GM23338 (cell line): ENCODE measurements around the gene FAM47C.
"Not testable (repeated sequence)": the region's sequence is repeated elsewhere in the genome, so short reads cannot be mapped to it uniquely, and the experiment has no call there.

Experiments
- CREB1 ChIP-seq: fragments of 250-450 bp; sonication (Bioruptor Pico); IDR thresholded peaks from 2 replicates; pipeline ENCODE4 v1.5.0; 2020; ENCODE audit warnings: low read depth, mild to moderate bottlenecking, moderate library complexity
- CTCF ChIP-seq, 2 experiments: fragments of 200-600 bp in 1 of 2; sonication (generic) in 1 of 2; conservative IDR thresholded peaks; 2 replicates each; pipeline versions ENCODE4 v1.5.1 to v1.6.1; 2016 to 2017; ENCODE audit warnings: antibody characterized with exemption in 2 of 2, low read depth in 2 of 2, mild to moderate bottlenecking in 2 of 2, moderate library complexity in 1 of 2
- EZH2 ChIP-seq: fragments of 200-600 bp; sonication (generic); IDR thresholded peaks from one replicate; pipeline ENCODE4 v1.8.0; 2017; ENCODE audit warnings: antibody characterized with exemption, mild to moderate bottlenecking, low read depth; ENCODE audit not compliant: unreplicated experiment
- EZH2phosphoT487 ChIP-seq: fragments of 200-600 bp; sonication (generic); IDR thresholded peaks from one replicate; pipeline ENCODE4 v1.8.1; 2018; ENCODE audit warnings: antibody characterized with exemption; ENCODE audit not compliant: unreplicated experiment
- JUNB ChIP-seq: IDR thresholded peaks from one replicate; pipeline ENCODE4 v1.6.1; 2016; ENCODE audit warnings: antibody characterized with exemption; ENCODE audit not compliant: unreplicated experiment
- NANOG ChIP-seq: IDR thresholded peaks from 2 replicates; pipeline ENCODE4 v1.6.1; 2016; ENCODE audit warnings: antibody characterized with exemption, borderline replicate concordance
- POLR2AphosphoS5 ChIP-seq: IDR thresholded peaks from 2 replicates; pipeline ENCODE4 v1.6.1; 2016; ENCODE audit warnings: antibody characterized with exemption, low read depth
- REST ChIP-seq: IDR thresholded peaks from one replicate; pipeline ENCODE4 v1.6.1; 2018; ENCODE audit warnings: antibody characterized with exemption; ENCODE audit not compliant: unreplicated experiment
- STAT1 ChIP-seq: IDR thresholded peaks from one replicate; pipeline ENCODE4 v1.6.1; 2016; ENCODE audit warnings: antibody characterized with exemption; ENCODE audit not compliant: unreplicated experiment
- ZNF114 ChIP-seq: fragments of 250-450 bp; sonication (Bioruptor Pico); IDR thresholded peaks from 2 replicates; pipeline ENCODE4 v1.5.0; 2020; ENCODE audit warnings: mild to moderate bottlenecking, moderate library complexity
- ZNF331 ChIP-seq: fragments of 250-450 bp; sonication (Bioruptor Pico); IDR thresholded peaks from 2 replicates; pipeline ENCODE4 v1.5.0; 2020; ENCODE audit warnings: low read depth, mild to moderate bottlenecking, moderate library complexity
- TF ChIP-seq, protein P1 (sequence below): IDR thresholded peaks from 2 replicates; pipeline ENCODE4 v1.6.1; 2016; ENCODE audit warnings: antibody characterized with exemption
- TF ChIP-seq, protein P2 (sequence below): fragments of 250-450 bp; sonication (Bioruptor Pico); IDR thresholded peaks from 2 replicates; pipeline ENCODE4 v1.5.0; 2020; ENCODE audit warnings: mild to moderate bottlenecking, moderate library complexity

- not testable (repeated sequence) for TF ChIP-seq REST; POLR2AphosphoS5; CTCF (conservative IDR thresholded peaks at IDR 0.05; ENCODE audit: low read depth in 2 of 2); EZH2phosphoT487; STAT1; EZH2; CREB1 (CRISPR knock-in tag); JUNB; ZNF114 (CRISPR knock-in tag); ZNF331; NANOG
- TF ChIP-seq, protein P1, sequence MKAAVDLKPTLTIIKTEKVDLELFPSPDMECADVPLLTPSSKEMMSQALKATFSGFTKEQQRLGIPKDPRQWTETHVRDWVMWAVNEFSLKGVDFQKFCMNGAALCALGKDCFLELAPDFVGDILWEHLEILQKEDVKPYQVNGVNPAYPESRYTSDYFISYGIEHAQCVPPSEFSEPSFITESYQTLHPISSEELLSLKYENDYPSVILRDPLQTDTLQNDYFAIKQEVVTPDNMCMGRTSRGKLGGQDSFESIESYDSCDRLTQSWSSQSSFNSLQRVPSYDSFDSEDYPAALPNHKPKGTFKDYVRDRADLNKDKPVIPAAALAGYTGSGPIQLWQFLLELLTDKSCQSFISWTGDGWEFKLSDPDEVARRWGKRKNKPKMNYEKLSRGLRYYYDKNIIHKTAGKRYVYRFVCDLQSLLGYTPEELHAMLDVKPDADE: not testable (repeated sequence)
- TF ChIP-seq, protein P2, sequence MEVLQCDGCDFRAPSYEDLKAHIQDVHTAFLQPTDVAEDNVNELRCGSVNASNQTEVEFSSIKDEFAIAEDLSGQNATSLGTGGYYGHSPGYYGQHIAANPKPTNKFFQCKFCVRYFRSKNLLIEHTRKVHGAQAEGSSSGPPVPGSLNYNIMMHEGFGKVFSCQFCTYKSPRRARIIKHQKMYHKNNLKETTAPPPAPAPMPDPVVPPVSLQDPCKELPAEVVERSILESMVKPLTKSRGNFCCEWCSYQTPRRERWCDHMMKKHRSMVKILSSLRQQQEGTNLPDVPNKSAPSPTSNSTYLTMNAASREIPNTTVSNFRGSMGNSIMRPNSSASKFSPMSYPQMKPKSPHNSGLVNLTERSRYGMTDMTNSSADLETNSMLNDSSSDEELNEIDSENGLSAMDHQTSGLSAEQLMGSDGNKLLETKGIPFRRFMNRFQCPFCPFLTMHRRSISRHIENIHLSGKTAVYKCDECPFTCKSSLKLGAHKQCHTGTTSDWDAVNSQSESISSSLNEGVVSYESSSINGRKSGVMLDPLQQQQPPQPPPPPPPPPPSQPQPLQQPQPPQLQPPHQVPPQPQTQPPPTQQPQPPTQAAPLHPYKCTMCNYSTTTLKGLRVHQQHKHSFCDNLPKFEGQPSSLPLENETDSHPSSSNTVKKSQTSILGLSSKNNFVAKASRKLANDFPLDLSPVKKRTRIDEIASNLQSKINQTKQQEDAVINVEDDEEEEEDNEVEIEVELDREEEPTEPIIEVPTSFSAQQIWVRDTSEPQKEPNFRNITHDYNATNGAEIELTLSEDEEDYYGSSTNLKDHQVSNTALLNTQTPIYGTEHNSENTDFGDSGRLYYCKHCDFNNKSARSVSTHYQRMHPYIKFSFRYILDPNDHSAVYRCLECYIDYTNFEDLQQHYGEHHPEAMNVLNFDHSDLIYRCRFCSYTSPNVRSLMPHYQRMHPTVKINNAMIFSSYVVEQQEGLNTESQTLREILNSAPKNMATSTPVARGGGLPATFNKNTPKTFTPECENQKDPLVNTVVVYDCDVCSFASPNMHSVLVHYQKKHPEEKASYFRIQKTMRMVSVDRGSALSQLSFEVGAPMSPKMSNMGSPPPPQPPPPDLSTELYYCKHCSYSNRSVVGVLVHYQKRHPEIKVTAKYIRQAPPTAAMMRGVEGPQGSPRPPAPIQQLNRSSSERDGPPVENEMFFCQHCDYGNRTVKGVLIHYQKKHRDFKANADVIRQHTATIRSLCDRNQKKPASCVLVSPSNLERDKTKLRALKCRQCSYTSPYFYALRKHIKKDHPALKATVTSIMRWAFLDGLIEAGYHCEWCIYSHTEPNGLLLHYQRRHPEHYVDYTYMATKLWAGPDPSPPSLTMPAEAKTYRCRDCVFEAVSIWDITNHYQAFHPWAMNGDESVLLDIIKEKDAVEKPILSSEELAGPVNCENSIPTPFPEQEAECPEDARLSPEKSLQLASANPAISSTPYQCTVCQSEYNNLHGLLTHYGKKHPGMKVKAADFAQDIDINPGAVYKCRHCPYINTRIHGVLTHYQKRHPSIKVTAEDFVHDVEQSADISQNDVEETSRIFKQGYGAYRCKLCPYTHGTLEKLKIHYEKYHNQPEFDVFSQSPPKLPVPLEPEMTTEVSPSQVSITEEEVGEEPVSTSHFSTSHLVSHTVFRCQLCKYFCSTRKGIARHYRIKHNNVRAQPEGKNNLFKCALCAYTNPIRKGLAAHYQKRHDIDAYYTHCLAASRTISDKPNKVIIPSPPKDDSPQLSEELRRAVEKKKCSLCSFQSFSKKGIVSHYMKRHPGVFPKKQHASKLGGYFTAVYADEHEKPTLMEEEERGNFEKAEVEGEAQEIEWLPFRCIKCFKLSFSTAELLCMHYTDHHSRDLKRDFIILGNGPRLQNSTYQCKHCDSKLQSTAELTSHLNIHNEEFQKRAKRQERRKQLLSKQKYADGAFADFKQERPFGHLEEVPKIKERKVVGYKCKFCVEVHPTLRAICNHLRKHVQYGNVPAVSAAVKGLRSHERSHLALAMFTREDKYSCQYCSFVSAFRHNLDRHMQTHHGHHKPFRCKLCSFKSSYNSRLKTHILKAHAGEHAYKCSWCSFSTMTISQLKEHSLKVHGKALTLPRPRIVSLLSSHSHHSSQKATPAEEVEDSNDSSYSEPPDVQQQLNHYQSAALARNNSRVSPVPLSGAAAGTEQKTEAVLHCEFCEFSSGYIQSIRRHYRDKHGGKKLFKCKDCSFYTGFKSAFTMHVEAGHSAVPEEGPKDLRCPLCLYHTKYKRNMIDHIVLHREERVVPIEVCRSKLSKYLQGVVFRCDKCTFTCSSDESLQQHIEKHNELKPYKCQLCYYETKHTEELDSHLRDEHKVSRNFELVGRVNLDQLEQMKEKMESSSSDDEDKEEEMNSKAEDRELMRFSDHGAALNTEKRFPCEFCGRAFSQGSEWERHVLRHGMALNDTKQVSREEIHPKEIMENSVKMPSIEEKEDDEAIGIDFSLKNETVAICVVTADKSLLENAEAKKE: not testable (repeated sequence)
Observed at GRCh38 chrX:37038814-37039213, 30.6 kb downstream of the FAM47C start.
